PFSK-1 (cell line): ENCODE results near the gene CYP2R1.

Source experiments
- FOXP2 ChIP-seq: optimal IDR thresholded peaks from 2 replicates; pipeline ENCODE3; 2011; ENCODE audit warnings: borderline replicate concordance, control low read depth, inconsistent platforms; ENCODE audit not compliant: insufficient read depth; ENCODE audit errors: extremely low read length, extremely low read depth
- POLR2AphosphoS5 ChIP-seq: IDR thresholded peaks from 2 replicates; pipeline ENCODE4 v1.6.1; 2012; ENCODE audit warnings: low read depth, mild to moderate bottlenecking, control low read depth, low read length, moderate library complexity
- REST ChIP-seq, 2 experiments: IDR thresholded peaks; 2 replicates each; pipeline versions ENCODE4 v1.6.1 to v1.8.0; 2011 to 2012; ENCODE audit warnings: low read depth in 2 of 2, low read length in 2 of 2, control low read depth in 1 of 2, inconsistent platforms in 1 of 2, mild to moderate bottlenecking in 1 of 2, moderate library complexity in 1 of 2; ENCODE audit not compliant: insufficient read depth in 1 of 2
- SIN3A ChIP-seq: IDR thresholded peaks from 2 replicates; pipeline ENCODE4 v1.6.1; 2012; ENCODE audit warnings: mild to moderate bottlenecking, low read length, moderate library complexity, borderline replicate concordance; ENCODE audit not compliant: insufficient read depth
- TAF1 ChIP-seq: IDR thresholded peaks from 2 replicates; pipeline ENCODE4 v1.6.1; 2012; ENCODE audit warnings: low read length, control low read depth, borderline replicate concordance; ENCODE audit not compliant: insufficient read depth

Gene CYP2R1

GRCh38 chr11:14894657-14895598, 2.9 kb upstream of the CYP2R1 start:
- peak; percentile 30 for TF ChIP-seq FOXP2
- no peak for TF ChIP-seq TAF1

GRCh38 chr11:14892577-14892976, 546 bp upstream of the CYP2R1 start:
- TF ChIP-seq FOXP2: no peak
- TF ChIP-seq POLR2AphosphoS5: no peak
- TF ChIP-seq REST (IDR thresholded peaks at IDR 0.05; ENCODE audit: insufficient read depth in 1 of 2, low read depth in 2 of 2, low read length in 2 of 2): no peak
- no peak for TF ChIP-seq SIN3A
- TF ChIP-seq TAF1: no peak

GRCh38 chr11:14891143-14892035, 642 bp downstream of the CYP2R1 start:
- peak; percentile 77 for TF ChIP-seq FOXP2
- no peak for TF ChIP-seq SIN3A
- TF ChIP-seq TAF1: peak; percentile 77; the same call in 1 of the 2 replicates
- peak; percentile 91 for TF ChIP-seq POLR2AphosphoS5
- no peak for TF ChIP-seq REST (IDR thresholded peaks at IDR 0.05; ENCODE audit: insufficient read depth in 1 of 2, low read depth in 2 of 2, low read length in 2 of 2)

- TF ChIP-seq TAF1 (no peak), SIN3A (no peak), FOXP2 (no peak), POLR2AphosphoS5 (no peak), REST (IDR thresholded peaks at IDR 0.05; ENCODE audit: insufficient read depth in 1 of 2, low read depth in 2 of 2, low read length in 2 of 2) (no peak)
These were observed 5.5 kb downstream of the CYP2R1 start for GRCh38 chr11:14886513-14886912.

GRCh38 chr11:14884667-14885273, 7.3 kb downstream of the CYP2R1 start:
- TF ChIP-seq FOXP2 (no peak), POLR2AphosphoS5 (no peak), TAF1 (no peak), SIN3A (no peak), REST (IDR thresholded peaks at IDR 0.05; ENCODE audit: insufficient read depth in 1 of 2, low read depth in 2 of 2, low read length in 2 of 2) (no peak)
